Right lobe of liver (tissue), 6 donors: ENCODE results near the gene SEPTIN8. TPM values are rescaled to one million over a fixed set of nuclear protein-coding genes. Genes with fewer than 3 reads are reported as not detected.
A peak's percentile ranks its signal among the peaks of the same experiment; 100 is the strongest.

ENCODE experiments used
- ATAC-seq, 4 donors: fragments of 200-7000 bp; cut with Tn5 transposase; one replicate each; pipeline ENCODE4 v1.9.1; 2020; ENCODE audit warnings: mild to moderate bottlenecking in 4 of 4, moderate library complexity in 4 of 4
- DNase-seq, 3 donors: peaks; one replicate each; pipeline ENCODE4 v3.0.0-alpha.2; 2020
- H3K27ac ChIP-seq, 3 donors: fragments of 200-600 bp; one replicate each; pipeline ENCODE4 v1.8.0; 2022
- H3K27me3 ChIP-seq, 2 donors: fragments of 200-600 bp; one replicate each; pipeline ENCODE4 v1.8.0; 2022
- H3K36me3 ChIP-seq, 4 donors: fragments of 200-600 bp; sonication (generic) in 1 of 4; one replicate each; pipeline versions ENCODE4 v1.5.1 to v1.8.0; 2017 to 2022; ENCODE audit warnings: control low read depth in 1 of 4
- H3K4me1 ChIP-seq, 4 donors: fragments of 200-600 bp; sonication (generic) in 1 of 4; one replicate each; pipeline versions ENCODE4 v1.5.1 to v1.8.0; 2017 to 2022; ENCODE audit warnings: control low read depth in 1 of 4
- H3K4me3 ChIP-seq, 3 donors: fragments of 200-600 bp; one replicate each; pipeline ENCODE4 v1.8.0; 2022
- H3K9me3 ChIP-seq, 4 donors: fragments of 200-600 bp; sonication (generic) in 1 of 4; one replicate each; pipeline versions ENCODE4 v1.5.1 to v1.8.0; 2017 to 2022; ENCODE audit warnings: control low read depth in 1 of 4
- CTCF ChIP-seq, 4 donors: fragments of 200-600 bp in 3 of 4; fragments of 450-650 bp in 1 of 4; IDR thresholded peaks; one replicate each; pipeline versions ENCODE4 v1.5.1 to v1.8.0; 2016 to 2022; ENCODE audit warnings: antibody characterized with exemption in 4 of 4, mild to moderate bottlenecking in 2 of 4
- POLR2A ChIP-seq: fragments of 450-650 bp; IDR thresholded peaks from one replicate; pipeline ENCODE4 v1.6.1; 2017; ENCODE audit warnings: antibody characterized with exemption, mild to moderate bottlenecking
- WGBS: methylation state at CpG from one replicate; pipeline ENCODE4 v1.1.6; 2018; ENCODE audit warnings: low coverage, low lambda C conversion rate; ENCODE audit not compliant: insufficient coverage; ENCODE audit errors: missing lambda C conversion rate; 5-methylcytosine and 5-hydroxymethylcytosine counted together
- intact Hi-C, 2 donors: fragments of 100-400 bp; cut with DNase I; formaldehyde crosslinking; loops; one replicate each; pipeline versions ENCODE4 v1.11.2 to v1.14.1; 2022
- total RNA-seq, 6 experiments: library from RNA; depleted of rRNA in 2 of 6; stranded (reverse); fragments of >200 nt in 2 of 6; fragmentation: NEBNext Ultra II Directional in 3 of 6; extraction: Animal tissue kit (Norgen Biotek cat#: 25700) in 3 of 6; gene quantifications; one replicate each; pipeline versions ENCODE4 v1.1.0 to v1.2.4, GENCODE V29; 2016 to 2023
- donor health status: DM: no; HTN: yes; CAD: no.
- donor health status: DM: no; HTN: no; CAD: no.
- donor health status: DM: no; HTN: no; CAD: no.
- donor health status: DM: no; HTN: yes; CAD: no.
- donor health status: DM: no; HTN: yes; CAD: no.

The SEPTIN8 gene
- total RNA-seq, 6 experiments from 2014 or later = 8.0 to 15.9 (median 13.3) TPM

- intact Hi-C loops = no loop called here
- peaks cover 0 to 5% (median 0%) of the 10 kb centered on the region in 4 donors for H3K4me1 ChIP-seq
- peak in 3 of 4 donors; percentile 4 to 44 (median 9) for ATAC-seq
- TF ChIP-seq POLR2A (no peak), CTCF (IDR thresholded peaks at IDR 0.05) (no peak)
- H3K27me3 ChIP-seq = peaks cover 0 to 11% of the 10 kb centered on the region in 2 donors
- DNase-seq = no peak
- 39% methylated on average over 4 of the region's 76 CpGs for WGBS
- H3K27ac ChIP-seq = no peak overlapping the region
- no peaks in the 10 kb centered on the region for H3K36me3 ChIP-seq
- H3K9me3 ChIP-seq = no peaks in the 10 kb centered on the region
- H3K4me3 ChIP-seq = peak overlapping the region; percentile 22 to 44 (median 31)
These were observed 29.2 kb downstream of the SEPTIN8 start for GRCh38 chr5:132747616-132748440.

GRCh38 chr5:132746954-132747615, 30.0 kb downstream of the SEPTIN8 start, which contains the start of gene CCNI2:
TSS of gene CCNI2 (plus strand) at chr5:132747426. CDS start at chr5:132747496, 70 bp downstream.
- ATAC-seq (peak; percentile 60 to 75 (median 66)), DNase-seq (no peak)
- peak within 1 kb of the TSS; percentile 22 to 44 (median 31) for H3K4me3 ChIP-seq
- H3K4me1 ChIP-seq = peaks cover 0 to 5% (median 0%) of the 10 kb centered on the region in 4 donors
- TF ChIP-seq CTCF (IDR thresholded peaks at IDR 0.05) (peak in 2 of 4 donors; percentile 10 to 16), POLR2A (no peak)
- WGBS = 17% methylated on average over 9 of the region's 59 CpGs
- H3K9me3 ChIP-seq = no peaks in the 10 kb centered on the region
- no peak within 1 kb of the TSS for H3K27ac ChIP-seq
- peaks cover 0 to 11% of the 10 kb centered on the region in 2 donors for H3K27me3 ChIP-seq
- intact Hi-C loops = no loop called here
- no peaks in the 10 kb centered on the region for H3K36me3 ChIP-seq

- TF ChIP-seq POLR2A (no peak), CTCF (IDR thresholded peaks at IDR 0.05) (no peak)
- H3K4me3 ChIP-seq = no peak overlapping the region
- no peaks in the 10 kb centered on the region for H3K9me3 ChIP-seq
- H3K4me1 ChIP-seq = peaks cover 0 to 5% (median 0%) of the 10 kb centered on the region in 4 donors
- intact Hi-C loops = no loop called here
- H3K36me3 ChIP-seq = no peaks in the 10 kb centered on the region
- DNase-seq (no peak), ATAC-seq (no peak)
- H3K27me3 ChIP-seq = peaks cover 0 to 11% of the 10 kb centered on the region in 2 donors
- WGBS = 26% methylated on average over 3 of the region's 3 CpGs
- no peak overlapping the region for H3K27ac ChIP-seq
These were observed 30.5 kb downstream of the SEPTIN8 start for GRCh38 chr5:132746592-132746953.

GRCh38 chr5:132744659-132745058, 32.4 kb downstream of the SEPTIN8 start:
- H3K27ac ChIP-seq = no peak overlapping the region
- 51% methylated on average over 2 of the region's 2 CpGs for WGBS
- H3K4me1 ChIP-seq = peaks cover 0 to 5% (median 0%) of the 10 kb centered on the region in 4 donors
- intact Hi-C loops = no loop called here
- H3K9me3 ChIP-seq = no peaks in the 10 kb centered on the region
- H3K4me3 ChIP-seq = no peak overlapping the region
- ATAC-seq (no peak), DNase-seq (no peak)
- H3K36me3 ChIP-seq = no peaks in the 10 kb centered on the region
- no peak for TF ChIP-seq POLR2A
- no peak for TF ChIP-seq CTCF (IDR thresholded peaks at IDR 0.05)
- peaks cover 0 to 11% of the 10 kb centered on the region in 2 donors for H3K27me3 ChIP-seq
